Trophoblast cell (in vitro differentiated cells and primary cell): ENCODE measurements around the gene ADH5.
"Not testable (repeated sequence)": the region's sequence is repeated elsewhere in the genome, so short reads cannot be mapped to it uniquely, and the experiment has no call there.

ENCODE experiments used
- DNase-seq, 2 donors: peaks; one replicate each; pipeline ENCODE4 v3.0.0-alpha.2; 2016
- H2AFZ ChIP-seq: 2 replicates; pipeline ENCODE4 v1.6.1; 2013; ENCODE audit warnings: low read length, moderate library complexity, mild to moderate bottlenecking; ENCODE audit not compliant: insufficient read depth, poor library complexity
- H2AK5ac ChIP-seq: 2 replicates; pipeline ENCODE4 v1.6.1; 2013; ENCODE audit warnings: mild to moderate bottlenecking, low read length
- H2BK120ac ChIP-seq: 2 replicates; pipeline ENCODE4 v1.6.1; 2013; ENCODE audit warnings: low read length, mild to moderate bottlenecking, moderate library complexity; ENCODE audit not compliant: insufficient read depth, poor library complexity
- H2BK12ac ChIP-seq: 2 replicates; pipeline ENCODE4 v1.6.1; 2013; ENCODE audit warnings: mild to moderate bottlenecking, low read length, moderate library complexity
- H2BK5ac ChIP-seq: 2 replicates; pipeline ENCODE4 v1.6.1; 2013; ENCODE audit warnings: low read length, low read depth, moderate library complexity, mild to moderate bottlenecking; ENCODE audit not compliant: poor library complexity
- H3K14ac ChIP-seq: 2 replicates; pipeline ENCODE4 v1.6.1; 2013; ENCODE audit warnings: mild to moderate bottlenecking, low read length
- H3K18ac ChIP-seq: 2 replicates; pipeline ENCODE4 v1.6.1; 2013; ENCODE audit warnings: mild to moderate bottlenecking, low read length
- H3K23ac ChIP-seq: 2 replicates; pipeline ENCODE4 v1.6.1; 2013; ENCODE audit warnings: low read length
- H3K27ac ChIP-seq: 2 replicates; pipeline ENCODE4 v1.5.1; 2013; ENCODE audit warnings: low read depth, mild to moderate bottlenecking, inconsistent platforms, low read length, moderate library complexity
- H3K27me3 ChIP-seq: 2 replicates; pipeline ENCODE4 v1.6.1; 2013; ENCODE audit warnings: inconsistent platforms, mild to moderate bottlenecking, low read length, moderate library complexity; ENCODE audit not compliant: insufficient read depth
- H3K36me3 ChIP-seq, 2 experiments: 1 replicate in 1 of 2; 2 replicates in 1 of 2; pipeline ENCODE4 v1.6.1; 2013; ENCODE audit warnings: low read length in 2 of 2, mild to moderate bottlenecking in 2 of 2, moderate library complexity in 1 of 2; ENCODE audit not compliant: insufficient read depth in 2 of 2, control insufficient read depth in 1 of 2
- H3K4ac ChIP-seq: 2 replicates; pipeline ENCODE4 v1.6.1; 2013; ENCODE audit warnings: low read depth, mild to moderate bottlenecking, low read length, moderate library complexity
- H3K4me1 ChIP-seq, 2 experiments: 1 replicate in 1 of 2; 2 replicates in 1 of 2; pipeline ENCODE4 v1.6.1; 2013; ENCODE audit warnings: low read length in 2 of 2, mild to moderate bottlenecking in 2 of 2, moderate library complexity in 1 of 2; ENCODE audit not compliant: insufficient read depth in 2 of 2, control insufficient read depth in 1 of 2
- H3K4me2 ChIP-seq: 2 replicates; pipeline ENCODE4 v1.6.1; 2013; ENCODE audit warnings: inconsistent platforms, mild to moderate bottlenecking, low read length, moderate library complexity
- H3K4me3 ChIP-seq: 2 replicates; pipeline ENCODE4 v1.5.1; 2013; ENCODE audit warnings: mild to moderate bottlenecking, low read depth, low read length, inconsistent platforms
- H3K79me1 ChIP-seq: one replicate; pipeline ENCODE4 v1.6.1; 2013; ENCODE audit warnings: low read length
- H3K79me2 ChIP-seq: 2 replicates; pipeline ENCODE4 v1.6.1; 2013; ENCODE audit warnings: low read length, mild to moderate bottlenecking; ENCODE audit not compliant: control insufficient read depth, insufficient read depth, poor library complexity
- H3K9ac ChIP-seq: 2 replicates; pipeline ENCODE4 v1.6.1; 2013; ENCODE audit warnings: mild to moderate bottlenecking, low read length
- H3K9me3 ChIP-seq: 2 replicates; pipeline ENCODE4 v1.6.1; 2013; ENCODE audit warnings: low read depth, mild to moderate bottlenecking, control low read depth, inconsistent platforms, low read length; ENCODE audit not compliant: insufficient read depth
- H4K12ac ChIP-seq: 2 replicates; pipeline ENCODE4 v1.6.1; 2013; ENCODE audit warnings: low read depth, mild to moderate bottlenecking, low read length, moderate library complexity
- H4K8ac ChIP-seq: 2 replicates; pipeline ENCODE4 v1.6.1; 2013; ENCODE audit warnings: low read depth, mild to moderate bottlenecking, low read length, moderate library complexity
- H4K91ac ChIP-seq: one replicate; pipeline ENCODE4 v1.6.1; 2013; ENCODE audit warnings: low read depth, mild to moderate bottlenecking, low read length, moderate library complexity
- WGBS: extraction: QIAGEN DNeasy Blood & Tissue Kit; methylation state at CpG from one replicate; pipeline ENCODE4 v1.1.7; 2013; ENCODE audit warnings: missing lambda C conversion rate; ENCODE audit not compliant: insufficient read length, insufficient coverage; ENCODE audit errors: extremely low coverage; 5-methylcytosine and 5-hydroxymethylcytosine counted together

The ADH5 gene

GRCh38 chr4:99024481-99025275 lies 63.9 kb downstream of the ADH5 start:
- no peak overlapping the region for H3K14ac ChIP-seq
- peak overlapping the region; percentile 23 for H3K4me2 ChIP-seq
- H4K91ac ChIP-seq: peak overlapping the region; percentile 15
- no CpG with 5 or more reads among the region's 7 CpGs for WGBS
- H2BK12ac ChIP-seq: peak overlapping the region; percentile 69
- peak overlapping the region; percentile 64 for H2BK5ac ChIP-seq
- H3K79me1 ChIP-seq: peaks cover 4% of the 10 kb centered on the region
- H3K4me3 ChIP-seq: no peak overlapping the region
- H3K18ac ChIP-seq: peak overlapping the region; percentile 72
- DNase-seq: peak; percentile 56 to 68
- H2AK5ac ChIP-seq: no peak overlapping the region
- H3K9ac ChIP-seq: no peak overlapping the region
- H3K9me3 ChIP-seq: peaks cover 16% of the 10 kb centered on the region
- no peaks in the 10 kb centered on the region for H3K27me3 ChIP-seq
- H2AFZ ChIP-seq: no peak overlapping the region
- peaks cover 5 to 24% of the 10 kb centered on the region in 2 experiments for H3K4me1 ChIP-seq
- H3K36me3 ChIP-seq: peaks cover 13 to 14% of the 10 kb centered on the region in 2 experiments
- H4K12ac ChIP-seq: no peak overlapping the region
- no peak overlapping the region for H3K23ac ChIP-seq
- H3K27ac ChIP-seq: peak overlapping the region; percentile 73
- peak overlapping the region; percentile 75 for H3K4ac ChIP-seq
- no peak overlapping the region for H2BK120ac ChIP-seq
- H3K79me2 ChIP-seq: peaks cover 7% of the 10 kb centered on the region
- H4K8ac ChIP-seq: peak overlapping the region; percentile 48

GRCh38 chr4:99023800-99024251 lies 64.8 kb downstream of the ADH5 start:
- H4K8ac ChIP-seq, H3K14ac ChIP-seq, H4K91ac ChIP-seq, H3K79me1 ChIP-seq, H2BK12ac ChIP-seq, H3K4me3 ChIP-seq, H3K23ac ChIP-seq, H3K18ac ChIP-seq, H2BK120ac ChIP-seq, H3K4ac ChIP-seq, H3K27me3 ChIP-seq, H3K9ac ChIP-seq, H2AFZ ChIP-seq, H4K12ac ChIP-seq, H3K79me2 ChIP-seq, H2AK5ac ChIP-seq: not testable (repeated sequence)
- no CpG with 5 or more reads among the region's 10 CpGs for WGBS
- DNase-seq: peak; percentile 40 to 64
- peaks cover 13 to 14% of the 10 kb centered on the region in 2 experiments for H3K36me3 ChIP-seq
- H2BK5ac ChIP-seq: peak overlapping the region; percentile 64
- peak overlapping the region; percentile 23 for H3K4me2 ChIP-seq
- peaks cover 16% of the 10 kb centered on the region for H3K9me3 ChIP-seq
- H3K27ac ChIP-seq: peak overlapping the region; percentile 73
- peaks cover 5 to 24% of the 10 kb centered on the region in 2 experiments for H3K4me1 ChIP-seq

- Histone ChIP-seq H3K79me2 (peaks cover 7% of the 10 kb centered on the region), H3K4ac (peak overlapping the region; percentile 53), H3K9me3 (peaks cover 16% of the 10 kb centered on the region), H3K14ac (no peak overlapping the region), H3K18ac (peak overlapping the region; percentile 11), H4K8ac (no peak overlapping the region), H4K12ac (no peak overlapping the region), H3K4me3 (no peak overlapping the region), H3K27ac (no peak overlapping the region), H3K36me3 (peaks cover 13 to 14% of the 10 kb centered on the region in 2 experiments), H2AFZ (peak overlapping the region; percentile 8), H3K4me2 (no peak overlapping the region), H3K23ac (no peak overlapping the region), H2BK5ac (no peak overlapping the region), H3K27me3 (no peaks in the 10 kb centered on the region), H2AK5ac (no peak overlapping the region), H3K79me1 (peaks cover 4% of the 10 kb centered on the region), H2BK120ac (no peak overlapping the region), H3K4me1 (peaks cover 5 to 24% of the 10 kb centered on the region in 2 experiments), H2BK12ac (peak overlapping the region; percentile 37), H3K9ac (no peak overlapping the region), H4K91ac (no peak overlapping the region)
- no CpG with 5 or more reads among the region's 9 CpGs for WGBS
- DNase-seq: peak; percentile 83 to 90
These were observed 66.0 kb downstream of the ADH5 start for GRCh38 chr4:99022566-99022965.

GRCh38 chr4:99021386-99021785 lies 67.2 kb downstream of the ADH5 start:
- H3K23ac ChIP-seq: no peak overlapping the region
- no CpG with 5 or more reads among the region's 5 CpGs for WGBS
- peaks cover 4% of the 10 kb centered on the region for H3K79me1 ChIP-seq
- peak overlapping the region; percentile 44 for H3K18ac ChIP-seq
- DNase-seq: no peak
- H3K9ac ChIP-seq: no peak overlapping the region
- peaks cover 7% of the 10 kb centered on the region for H3K79me2 ChIP-seq
- H3K4me1 ChIP-seq: peaks cover 5 to 24% of the 10 kb centered on the region in 2 experiments
- H3K9me3 ChIP-seq: peaks cover 16% of the 10 kb centered on the region
- no peak overlapping the region for H4K8ac ChIP-seq
- no peak overlapping the region for H3K4me2 ChIP-seq
- no peak overlapping the region for H2BK12ac ChIP-seq
- H2BK120ac ChIP-seq: no peak overlapping the region
- H3K27ac ChIP-seq: no peak overlapping the region
- H2AFZ ChIP-seq: no peak overlapping the region
- H3K27me3 ChIP-seq: no peaks in the 10 kb centered on the region
- H2BK5ac ChIP-seq: no peak overlapping the region
- H4K91ac ChIP-seq: no peak overlapping the region
- H3K4ac ChIP-seq: peak overlapping the region; percentile 65
- no peak overlapping the region for H2AK5ac ChIP-seq
- H3K4me3 ChIP-seq: no peak overlapping the region
- no peak overlapping the region for H3K14ac ChIP-seq
- H3K36me3 ChIP-seq: peaks cover 13 to 14% of the 10 kb centered on the region in 2 experiments
- no peak overlapping the region for H4K12ac ChIP-seq
